ENCODE data around the gene PFDN4. TPM values are rescaled to one million over a fixed set of nuclear protein-coding genes. Genes with fewer than 3 reads are reported as not detected.

The PFDN4 gene
- total and polyA plus RNA-seq, 2 of the 4 experiments (the other 2 are of a cell fraction) = 14.9 to 93.2 TPM

- Histone ChIP-seq H3K27me3 (ENCODE audit: control insufficient read depth, insufficient read depth, low read length) (peaks cover 12% of the 10 kb centered on the region; the same call in 1 of the 2 replicates), H2BK5ac (ENCODE audit: low read depth, low read length, poor library complexity, severe bottlenecking) (no peak overlapping the region), H4K91ac (ENCODE audit: insufficient read depth, low read depth, low read length) (no peak overlapping the region), H3K56ac (ENCODE audit: extremely low read depth, insufficient read depth, low read length) (no peak overlapping the region), H3K18ac (ENCODE audit: low read depth, low read length) (no peak overlapping the region), H3K79me1 (ENCODE audit: low read depth in 1 of 2, low read length in 2 of 2) (no peaks in the 10 kb centered on the region), H3K27ac (ENCODE audit: insufficient read depth, low read length) (no peak overlapping the region), H2BK15ac (ENCODE audit: low read depth, low read length) (no peak overlapping the region), H3K23ac (ENCODE audit: low read depth, low read length) (no peak overlapping the region), H2AK9ac (replicated peaks; ENCODE audit: low read depth, low read length, poor library complexity) (no peak overlapping the region), H3K9me1 (ENCODE audit: insufficient read depth, low read length) (peaks cover 5% of the 10 kb centered on the region; the same call in 1 of the 2 replicates), H4K5ac (ENCODE audit: low read depth, low read length) (no peak overlapping the region), H3K9me3 (ENCODE audit: control insufficient read depth, insufficient read depth, low read length) (no peaks in the 10 kb centered on the region), H2BK20ac (ENCODE audit: low read depth, low read length) (no peak overlapping the region), H3K4me2 (ENCODE audit: low read depth, low read length) (no peak overlapping the region), H3K4ac (ENCODE audit: low read depth, low read length) (no peak overlapping the region), H3K14ac (replicated peaks; ENCODE audit: low read depth, low read length) (no peak overlapping the region), H4K8ac (ENCODE audit: low read depth in 2 of 2, low read length in 2 of 2) (no peak overlapping the region), H2BK120ac (ENCODE audit: low read depth, low read length) (no peak overlapping the region), H2AFZ (replicated peaks; ENCODE audit: low read length, poor library complexity) (no peak overlapping the region), H4K20me1 (ENCODE audit: insufficient read depth, low read length) (no peaks in the 10 kb centered on the region), H2AK5ac (ENCODE audit: low read depth, low read length) (no peak overlapping the region), H3K4me1 (ENCODE audit: control insufficient read depth, insufficient read depth, low read length) (no peaks in the 10 kb centered on the region), H3K4me3 (ENCODE audit: insufficient read depth, low read depth, low read length) (no peak overlapping the region), H3K9ac (ENCODE audit: low read depth, low read length) (no peak overlapping the region), H3K36me3 (ENCODE audit: control insufficient read depth, insufficient read depth, low read length) (no peaks in the 10 kb centered on the region)
- DNase-seq (no peak), ATAC-seq (ENCODE audit: low read depth) (no peak)
- TF ChIP-seq MXI1 (IDR thresholded peaks at IDR 0.05; ENCODE audit: borderline replicate concordance, low read depth, low read length) (no peak), CEBPB (IDR thresholded peaks at IDR 0.05; ENCODE audit: low read depth, low read length) (no peak), USF2 (IDR thresholded peaks at IDR 0.05; ENCODE audit: low read depth, low read length) (no peak), SMC3 (IDR thresholded peaks at IDR 0.05; ENCODE audit: low read depth, low read length) (no peak), RAD21 (IDR thresholded peaks at IDR 0.05; ENCODE audit: low read length) (no peak), POLR2A (IDR thresholded peaks at IDR 0.05; ENCODE audit: low read depth, low read length) (no peak), CTCF (conservative IDR thresholded peaks at IDR 0.05; ENCODE audit: low read depth, low read length) (no peak), ELK1 (IDR thresholded peaks at IDR 0.05; ENCODE audit: borderline replicate concordance, low read depth, low read length) (no peak), RCOR1 (IDR thresholded peaks at IDR 0.05; ENCODE audit: insufficient replicate concordance, low read length) (no peak), NFE2L2 (IDR thresholded peaks at IDR 0.05; ENCODE audit: low read depth, low read length) (no peak), RFX5 (IDR thresholded peaks at IDR 0.05; ENCODE audit: low read depth, low read length) (no peak), BHLHE40 (IDR thresholded peaks at IDR 0.05; ENCODE audit: low read depth, low read length) (no peak), FOS (IDR thresholded peaks at IDR 0.05; ENCODE audit: low read depth, low read length) (no peak), CHD1 (IDR thresholded peaks at IDR 0.05; ENCODE audit: low read depth, low read length) (no peak), MAFK (IDR thresholded peaks at IDR 0.05; ENCODE audit: low read depth, low read length) (no peak), MAZ (IDR thresholded peaks at IDR 0.05; ENCODE audit: borderline replicate concordance, low read depth, low read length) (no peak)
- dilution Hi-C loops (cut with HindIII; ENCODE audit: low sequenced_read_pairs, unreplicated experiment) (loop anchor here (25.0 kb wide), 1 partner anchor 103 kb away; no protein-coding TSS in a partner anchor), intact Hi-C loops (cut with micrococcal nuclease) (no loop called here), in situ Hi-C loops (cut with MboI; ENCODE audit: low sequenced_read_pairs) (loop anchor here (25.0 kb wide), 1 partner anchor 203 kb away; no protein-coding TSS in a partner anchor)
- 75% methylated on average over 2 of the region's 2 CpGs; no CpG with 5 or more reads in 1 of the 2 experiments for WGBS, 2 experiments (ENCODE audit: extremely low coverage in 2 of 2, insufficient read length in 1 of 2)
- POLR2A ChIA-PET (ENCODE audit: unreplicated experiment) = no interaction called here
- CTCF ChIA-PET = no interaction called here
- BruUV-seq (replicated peaks) = no TSS peak
Observed at GRCh38 chr20:54190217-54190616, 17.7 kb upstream of the PFDN4 start.
